GM10266 (cell line): ENCODE data around the gene KCNQ1.

Experiments used
- DNase-seq: peaks from one replicate; pipeline ENCODE4 v3.0.0; 2012; ENCODE audit errors: extremely low spot score
- TF ChIP-seq, protein P1 (sequence below): IDR thresholded peaks from 2 replicates; pipeline ENCODE4 v1.5.1; 2012; ENCODE audit warnings: mild to moderate bottlenecking, low read depth; ENCODE audit not compliant: control insufficient read depth, insufficient read depth; ENCODE audit errors: missing control alignments

Gene KCNQ1

DNA sequence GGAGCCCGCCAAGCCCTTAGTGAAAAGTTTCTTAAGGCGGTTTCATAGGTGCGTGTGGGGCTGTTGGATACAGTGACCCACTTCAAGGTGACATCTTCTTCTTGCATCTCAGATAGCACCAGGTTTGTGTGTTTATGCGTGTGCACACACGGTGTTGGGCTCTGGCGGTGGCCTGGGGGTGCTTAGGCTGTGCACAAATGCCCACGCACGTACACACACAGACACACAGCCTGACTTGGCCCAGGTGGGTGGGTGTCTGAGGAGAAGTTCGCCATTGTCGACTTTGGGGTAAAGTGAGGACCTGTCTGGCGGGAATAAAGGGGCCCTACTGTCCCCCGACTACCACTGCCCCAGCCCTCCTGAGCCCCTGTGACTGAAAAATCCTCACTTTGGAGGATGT, 103.8 kb downstream of the KCNQ1 start:
- TF ChIP-seq, protein P1, sequence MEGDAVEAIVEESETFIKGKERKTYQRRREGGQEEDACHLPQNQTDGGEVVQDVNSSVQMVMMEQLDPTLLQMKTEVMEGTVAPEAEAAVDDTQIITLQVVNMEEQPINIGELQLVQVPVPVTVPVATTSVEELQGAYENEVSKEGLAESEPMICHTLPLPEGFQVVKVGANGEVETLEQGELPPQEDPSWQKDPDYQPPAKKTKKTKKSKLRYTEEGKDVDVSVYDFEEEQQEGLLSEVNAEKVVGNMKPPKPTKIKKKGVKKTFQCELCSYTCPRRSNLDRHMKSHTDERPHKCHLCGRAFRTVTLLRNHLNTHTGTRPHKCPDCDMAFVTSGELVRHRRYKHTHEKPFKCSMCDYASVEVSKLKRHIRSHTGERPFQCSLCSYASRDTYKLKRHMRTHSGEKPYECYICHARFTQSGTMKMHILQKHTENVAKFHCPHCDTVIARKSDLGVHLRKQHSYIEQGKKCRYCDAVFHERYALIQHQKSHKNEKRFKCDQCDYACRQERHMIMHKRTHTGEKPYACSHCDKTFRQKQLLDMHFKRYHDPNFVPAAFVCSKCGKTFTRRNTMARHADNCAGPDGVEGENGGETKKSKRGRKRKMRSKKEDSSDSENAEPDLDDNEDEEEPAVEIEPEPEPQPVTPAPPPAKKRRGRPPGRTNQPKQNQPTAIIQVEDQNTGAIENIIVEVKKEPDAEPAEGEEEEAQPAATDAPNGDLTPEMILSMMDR = no peak
- DNase-seq = no peak

DNA sequence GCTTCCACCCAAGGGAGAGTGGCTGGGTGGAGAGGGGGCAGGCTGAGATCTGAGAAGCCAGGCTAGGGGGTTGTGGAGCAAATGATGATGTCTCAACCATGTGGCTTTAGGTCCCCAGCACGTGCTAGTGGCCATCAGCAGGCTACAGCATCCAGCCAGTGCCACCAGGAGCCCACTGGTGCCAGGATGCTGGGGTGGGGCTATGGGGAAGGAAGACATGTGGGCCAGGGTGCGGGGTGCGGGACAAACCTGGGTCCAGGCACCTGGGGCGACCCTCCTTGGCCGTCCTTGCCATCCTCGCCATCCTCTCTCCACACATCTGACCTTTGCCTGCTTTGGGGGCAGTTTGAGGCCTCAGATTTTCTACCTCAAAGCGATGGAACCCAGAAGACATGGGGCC, 104.3 kb downstream of the KCNQ1 start:
- TF ChIP-seq, protein P1 = no peak
- no peak for DNase-seq

GRCh38 chr11:2549491-2549875, 104.7 kb downstream of the KCNQ1 start:
- DNase-seq = no peak
- TF ChIP-seq, protein P1 = no peak

DNA sequence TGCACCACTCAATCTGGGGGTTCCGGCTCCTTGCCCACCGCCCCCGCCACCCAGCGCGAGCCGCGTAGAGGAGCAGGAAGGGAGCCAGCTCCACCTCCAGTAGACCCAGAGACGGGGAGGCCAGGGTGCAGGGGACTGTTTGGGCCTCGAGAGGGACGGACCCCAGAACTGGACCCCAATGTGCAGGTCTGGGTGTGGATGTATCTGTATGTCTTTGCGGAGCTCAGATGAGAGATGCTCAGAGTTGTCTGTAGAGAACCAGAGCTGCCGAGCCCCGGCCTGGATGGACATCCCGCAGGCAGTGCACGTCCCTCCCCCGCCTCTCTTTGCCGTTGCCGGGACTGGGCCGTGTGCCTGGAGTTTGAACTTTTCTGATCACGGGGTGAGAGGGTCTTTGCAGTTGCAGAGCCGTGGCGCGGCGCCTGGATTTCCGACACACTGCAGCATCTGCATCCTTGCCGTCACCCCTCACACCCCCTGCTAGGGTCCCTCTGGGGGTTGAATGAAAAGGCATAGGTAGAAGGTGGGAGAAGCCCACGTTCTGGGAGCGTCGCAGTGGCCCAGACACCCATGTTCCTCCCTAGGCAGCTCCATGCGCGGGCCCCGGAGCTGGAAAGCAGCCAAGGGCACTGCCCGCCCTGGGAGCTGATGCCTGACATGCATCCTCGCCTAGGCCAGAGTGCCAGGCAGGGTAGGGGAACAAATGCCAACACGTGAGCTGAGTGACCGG, 105.2 kb downstream of the KCNQ1 start:
- no peak for DNase-seq
- TF ChIP-seq, protein P1 = no peak

GRCh38 chr11:2550606-2550970, 105.8 kb downstream of the KCNQ1 start:
- no peak for DNase-seq
- TF ChIP-seq, protein P1 = no peak

DNA sequence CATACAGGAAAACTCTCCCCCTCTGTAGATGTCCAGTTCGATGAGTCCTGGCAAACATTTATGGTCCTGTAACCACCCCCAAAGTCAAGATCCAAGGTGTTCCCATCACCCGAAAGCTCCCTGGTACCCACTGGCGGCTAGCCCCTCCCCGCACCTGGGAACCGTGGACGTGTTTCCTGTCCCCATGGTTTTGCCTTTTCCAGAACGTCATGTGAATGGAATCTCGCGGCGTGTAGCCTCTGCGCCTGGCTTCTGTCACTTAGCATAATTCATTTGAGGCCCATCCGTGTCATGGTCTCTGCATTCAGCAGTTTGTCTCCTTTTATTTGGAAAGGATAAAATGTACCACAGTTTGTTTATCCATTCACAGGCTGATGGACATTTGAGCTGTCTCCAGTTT, 106.3 kb downstream of the KCNQ1 start:
- TF ChIP-seq, protein P1 = no peak
- no peak for DNase-seq

GRCh38 chr11:2552210-2552609, 107.4 kb downstream of the KCNQ1 start:
- TF ChIP-seq, protein P1 = no peak
- no peak for DNase-seq
